GM21360 (cell line): ENCODE measurements around the gene SLC2A9.

ENCODE experiments used
- ATAC-seq: cut with Tn5 transposase; IDR thresholded peaks from one replicate; pipeline ENCODE4 v1.9.1; 2021; ENCODE audit warnings: mild to moderate bottlenecking, moderate library complexity; ENCODE audit not compliant: unreplicated experiment

The SLC2A9 gene

DNA sequence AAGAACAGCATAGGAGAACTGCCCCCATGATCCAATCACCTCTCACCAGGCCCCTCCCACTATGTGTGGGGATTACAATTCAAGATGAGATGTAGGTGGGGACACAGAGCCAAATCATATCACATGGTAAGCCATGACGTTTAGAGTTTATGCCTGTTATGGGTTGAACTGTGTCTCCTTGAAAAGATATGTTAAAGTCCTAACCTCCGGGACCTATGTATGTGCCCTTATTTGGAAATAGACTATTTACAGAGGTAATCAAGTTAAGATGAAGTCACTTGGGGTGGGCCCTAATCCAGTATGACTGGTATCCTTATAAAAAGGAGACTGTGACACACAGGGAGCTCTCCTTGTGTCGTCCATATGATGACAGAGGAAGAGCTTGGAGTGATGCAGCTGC is 25.2 kb upstream of the SLC2A9 start:
- ATAC-seq: no peak

DNA sequence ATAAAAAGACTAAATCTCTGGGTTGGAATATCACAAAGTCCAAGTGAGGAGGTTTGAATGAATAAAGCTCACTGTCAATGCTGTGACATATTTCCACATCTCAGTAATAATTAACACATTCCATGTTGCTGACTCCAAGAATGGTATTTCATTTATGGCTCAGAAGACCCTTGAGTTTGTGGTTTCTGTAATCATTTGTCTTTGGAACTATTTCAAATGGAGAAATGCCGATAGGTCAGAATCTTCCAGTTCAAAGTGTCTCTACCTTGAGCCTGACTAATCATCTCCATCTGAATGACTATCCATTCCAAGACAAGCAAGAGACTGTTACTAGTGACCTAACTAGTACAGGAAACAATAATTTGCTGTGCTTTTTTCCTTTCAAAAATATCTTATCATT is 24.2 kb upstream of the SLC2A9 start:
- ATAC-seq: no peak

DNA sequence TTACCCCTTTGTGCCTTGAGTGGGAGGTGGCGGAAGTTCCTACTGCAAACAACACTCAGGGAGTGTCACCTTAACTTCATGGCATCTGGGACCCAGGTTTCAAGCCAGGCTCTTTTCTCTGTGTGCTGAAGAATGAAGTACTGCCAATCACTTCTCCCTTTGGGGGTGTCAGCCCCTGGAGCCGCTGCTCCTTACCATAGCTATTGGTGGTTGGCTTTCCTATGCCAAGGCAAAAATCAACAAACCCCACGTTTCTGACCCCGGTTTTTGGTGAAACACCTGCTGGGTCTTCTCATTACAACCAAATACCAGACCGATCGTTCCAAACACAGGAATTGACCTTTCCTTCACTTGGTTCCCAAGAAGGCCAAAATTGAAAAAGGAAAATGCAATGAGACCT is 19.7 kb upstream of the SLC2A9 start:
- ATAC-seq: no peak

DNA sequence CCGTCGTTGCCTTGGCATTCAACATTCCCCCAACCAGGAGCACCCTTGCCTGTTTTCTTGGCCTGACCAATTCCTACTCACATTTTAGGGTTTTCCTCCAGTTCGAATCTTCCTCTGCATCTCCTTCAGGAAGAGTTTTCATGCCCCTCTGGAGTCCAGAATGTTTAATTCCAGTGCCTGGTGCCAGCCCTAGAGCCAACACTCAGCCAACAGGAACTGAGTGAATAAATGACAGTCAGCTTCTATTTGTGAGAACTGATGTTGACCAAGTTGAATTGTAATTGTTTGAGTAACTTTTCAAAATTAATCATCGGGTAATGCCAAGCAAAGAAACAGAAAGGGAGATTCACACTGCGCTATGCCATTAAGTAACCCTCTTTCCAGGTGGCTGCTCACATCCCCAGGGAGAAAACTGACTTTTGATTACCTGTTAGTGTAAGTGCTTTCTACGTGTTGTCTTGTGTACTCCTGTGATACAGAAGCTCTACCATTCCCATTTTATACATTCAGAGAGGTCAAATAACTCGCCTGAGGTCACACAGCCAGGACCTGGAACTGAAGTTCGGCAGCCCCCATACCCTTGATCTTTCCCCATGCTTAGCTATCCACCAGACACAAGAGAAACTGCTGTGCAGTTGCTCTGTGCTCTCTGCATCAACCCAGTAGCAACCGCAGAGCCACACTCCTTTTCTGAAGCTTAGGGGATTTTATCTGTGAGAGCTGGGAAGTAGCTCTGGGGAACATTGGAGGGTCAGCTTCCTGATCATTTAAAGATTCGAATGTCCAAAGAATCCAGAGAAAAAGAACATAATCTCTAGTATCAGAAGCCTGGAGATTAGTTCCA is 19.0 kb upstream of the SLC2A9 start:
- ATAC-seq: no peak

DNA sequence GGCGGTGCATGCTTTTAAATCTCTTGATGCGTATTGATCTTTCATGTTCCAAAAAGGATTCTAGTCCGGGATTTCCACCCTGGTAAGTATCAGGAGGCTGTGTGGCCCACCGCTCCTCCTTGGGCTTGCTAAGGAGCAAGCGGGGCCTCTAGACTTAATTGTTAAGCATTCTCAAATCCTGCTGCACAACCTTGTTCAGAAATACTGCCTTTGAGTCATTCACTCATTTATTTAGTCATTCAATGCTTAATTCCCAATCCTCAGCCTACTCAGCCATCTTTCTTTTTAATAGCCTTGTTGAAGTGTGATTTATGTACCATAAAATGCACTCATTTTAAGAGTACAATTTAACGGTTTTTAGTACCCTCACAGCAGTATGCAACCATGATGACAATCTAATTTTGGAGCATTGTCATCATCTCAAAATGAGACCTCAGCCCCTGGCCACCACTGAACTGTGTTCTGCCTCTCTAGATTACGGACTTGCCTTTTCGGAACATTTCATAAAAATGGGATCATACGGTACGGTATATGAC is 15.6 kb upstream of the SLC2A9 start:
- no peak for ATAC-seq

DNA sequence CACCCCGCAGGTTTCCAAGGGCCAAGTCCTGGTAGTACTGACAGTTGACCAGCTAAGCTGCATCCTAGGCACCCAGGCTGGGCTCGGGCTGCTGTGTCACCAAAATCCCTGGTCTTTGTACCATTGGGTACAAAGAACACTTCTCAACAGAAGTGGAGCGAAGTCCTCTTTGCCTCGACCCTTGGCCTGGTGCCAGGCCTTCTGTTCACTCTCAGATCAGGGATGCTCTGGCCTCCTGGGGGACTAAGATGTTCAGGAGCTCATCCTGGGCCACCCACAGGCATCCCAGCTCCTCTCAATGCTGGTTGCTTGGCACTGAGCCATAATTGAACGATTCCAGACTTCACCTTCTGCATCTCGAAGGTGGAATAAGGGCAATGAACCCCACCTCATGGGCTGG is 13.8 kb upstream of the SLC2A9 start:
- ATAC-seq: no peak

DNA sequence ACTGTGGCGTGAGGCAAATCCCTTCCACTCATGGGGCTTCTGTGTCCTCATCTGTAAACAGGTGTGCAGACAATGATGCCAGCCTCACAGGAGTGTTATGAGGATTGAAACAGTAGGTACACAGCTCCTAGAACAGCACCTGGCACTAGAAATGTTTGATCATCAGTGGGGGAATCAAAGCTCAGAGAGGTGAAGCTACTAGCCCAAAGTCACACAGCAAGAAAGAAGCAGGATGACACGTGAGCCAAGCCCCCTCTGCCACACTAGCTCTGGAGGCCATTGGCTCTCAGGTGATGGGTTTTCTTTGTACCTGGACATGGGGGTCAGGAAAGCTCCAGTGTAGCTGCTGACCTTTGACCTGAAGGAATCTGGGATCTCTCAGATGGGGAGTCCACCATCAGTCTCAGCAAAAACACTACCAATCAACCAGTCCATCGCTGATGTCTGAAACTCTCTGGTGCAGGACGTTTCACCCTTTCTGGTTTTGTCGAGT is 13.4 kb upstream of the SLC2A9 start:
- ATAC-seq: no peak

DNA sequence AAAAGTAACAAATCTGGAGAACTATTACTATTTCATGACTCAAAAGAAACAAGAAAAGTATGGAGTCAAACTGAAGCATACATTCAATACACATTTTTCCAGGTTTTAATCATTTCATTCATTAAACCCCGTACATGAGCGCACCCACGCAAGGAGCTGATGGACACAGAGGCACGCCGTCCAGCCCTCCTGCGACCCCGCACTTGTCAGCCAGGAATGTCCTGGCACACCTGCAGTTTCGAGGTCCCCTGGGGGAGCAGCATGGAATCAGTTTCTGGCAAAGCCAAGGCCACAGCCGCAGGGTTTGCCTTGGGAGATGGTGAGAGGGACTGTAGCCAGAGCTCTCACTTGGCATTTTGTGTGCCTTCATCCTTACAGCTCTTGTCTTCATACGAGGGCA is 12.8 kb upstream of the SLC2A9 start:
- ATAC-seq: no peak

DNA sequence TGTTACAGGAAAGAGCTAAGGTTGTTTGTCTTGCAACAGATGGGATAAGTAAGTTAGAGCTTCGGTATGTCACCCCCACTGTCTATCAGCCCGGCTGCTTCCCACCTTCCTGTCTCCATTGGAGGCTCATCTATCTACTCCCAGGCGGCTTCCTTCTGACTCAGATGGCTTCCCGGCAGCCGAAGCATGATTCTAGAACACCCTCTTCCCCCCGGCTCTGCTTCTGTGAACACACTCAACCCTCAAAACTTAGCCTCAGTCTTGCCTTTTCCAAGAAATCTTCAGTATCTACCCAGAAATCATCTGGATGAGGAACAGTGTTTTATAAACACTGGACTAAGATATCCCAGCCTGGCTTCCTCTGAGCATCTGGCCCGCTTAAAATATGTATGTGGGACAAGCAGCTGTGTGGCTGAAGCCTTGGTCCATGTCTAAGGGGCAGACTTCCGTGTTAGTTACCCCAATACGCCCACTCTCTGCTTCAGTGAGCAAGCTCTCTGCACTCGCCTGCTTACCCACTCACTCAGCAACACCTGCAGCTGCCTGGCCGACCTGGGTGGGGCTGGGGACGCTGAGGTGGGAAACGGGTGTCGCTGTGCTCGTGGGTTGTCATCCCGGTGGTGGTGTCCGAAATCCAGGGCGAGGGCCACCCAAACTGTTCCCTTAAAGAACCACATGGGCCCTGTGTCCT is 12.0 kb upstream of the SLC2A9 start:
- ATAC-seq: peak; percentile 60

DNA sequence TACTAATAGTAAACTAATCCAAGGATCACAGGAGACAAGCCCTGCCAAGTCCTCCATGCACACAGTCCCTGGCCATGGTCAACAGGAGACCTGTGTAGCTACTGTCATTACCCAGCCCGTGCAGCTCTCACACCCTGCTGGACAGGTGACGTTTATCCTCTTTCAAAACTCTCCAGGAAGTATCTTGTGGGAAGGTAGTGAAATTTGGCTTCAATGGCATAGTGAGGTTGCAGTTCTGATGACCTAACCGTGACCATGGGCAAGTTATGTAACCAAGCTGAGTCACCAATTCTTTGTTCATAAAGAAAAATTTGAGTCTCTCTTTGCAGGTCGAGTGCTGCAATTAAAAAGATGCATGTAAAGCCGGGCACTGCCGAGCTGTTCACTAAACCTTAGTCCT is 11.3 kb upstream of the SLC2A9 start:
- no peak for ATAC-seq

DNA sequence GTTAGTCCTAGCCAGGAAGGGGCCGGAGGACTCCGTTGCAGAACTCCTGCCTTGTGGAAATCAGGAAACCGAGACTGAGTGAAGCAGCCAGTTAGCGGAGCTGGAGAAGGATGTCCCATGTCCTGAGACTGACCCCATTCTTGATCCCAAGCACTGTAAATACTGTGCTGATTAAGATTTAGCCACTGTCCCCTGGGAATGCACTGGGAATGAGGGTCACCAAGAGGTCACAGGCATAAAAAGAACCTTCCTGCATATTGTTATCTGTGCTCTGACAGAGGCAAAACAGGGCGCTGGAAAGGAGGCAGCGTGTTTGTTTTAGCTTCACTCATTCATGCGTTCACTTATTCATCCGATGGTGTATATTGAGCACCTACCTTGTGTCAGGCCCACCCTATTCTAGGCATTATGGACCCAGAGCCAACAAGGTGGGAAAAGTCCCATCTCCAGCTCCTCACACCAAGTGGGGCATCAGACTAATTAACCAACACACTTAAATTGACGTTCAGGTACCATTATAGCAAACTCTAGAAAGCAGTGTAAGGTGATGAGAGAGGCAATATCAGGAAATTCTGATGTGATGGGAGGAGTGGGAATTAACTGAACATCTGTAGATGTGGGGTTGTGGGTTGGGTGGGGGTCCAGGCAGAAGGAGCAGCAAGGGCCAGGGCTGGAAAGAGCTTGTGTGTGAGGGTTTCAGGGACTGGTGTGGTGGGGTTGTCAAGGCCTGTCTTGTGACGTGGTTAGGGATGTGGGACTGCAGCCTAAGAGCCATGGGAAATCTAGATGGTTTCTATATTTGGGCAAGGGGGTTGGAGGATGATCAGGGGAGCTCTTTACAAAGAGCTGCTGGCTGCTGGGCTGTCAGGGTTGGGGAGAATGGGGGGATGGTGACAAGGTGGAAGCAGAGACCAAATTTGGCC is 10.6 kb upstream of the SLC2A9 start:
- no peak for ATAC-seq

DNA sequence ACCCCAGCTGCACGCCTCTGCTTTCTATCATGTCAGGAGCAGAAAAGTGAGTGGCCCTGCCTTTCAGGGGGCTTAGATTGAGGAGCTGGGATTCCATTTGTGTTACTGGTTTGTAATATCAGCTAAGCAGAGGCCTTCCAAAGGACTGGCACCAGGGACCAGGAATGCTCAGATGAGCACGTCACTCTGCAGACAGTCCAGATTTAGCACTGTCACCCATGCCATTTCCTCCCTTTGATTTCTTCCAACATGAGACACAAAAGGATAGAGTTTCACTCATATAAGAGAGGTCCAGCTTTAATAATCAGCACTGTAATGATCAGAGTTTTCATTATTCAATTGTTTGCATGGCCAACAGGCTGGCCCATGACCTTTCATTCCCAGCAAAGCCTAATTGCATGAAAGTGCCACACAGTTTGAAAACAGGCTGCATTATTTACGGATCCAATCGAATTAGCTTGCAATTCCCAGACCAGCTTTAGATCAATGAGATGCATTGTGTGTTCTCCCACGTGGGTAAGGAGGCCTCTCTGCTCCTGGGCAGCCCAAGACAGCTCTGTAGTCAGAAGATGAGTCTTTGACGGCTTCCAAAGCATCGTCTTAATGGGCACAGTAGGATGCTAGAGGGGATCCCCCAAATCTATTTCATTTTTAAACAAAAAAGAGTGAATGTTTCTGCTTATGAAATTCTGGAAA is 9.8 kb upstream of the SLC2A9 start:
- no peak for ATAC-seq

DNA sequence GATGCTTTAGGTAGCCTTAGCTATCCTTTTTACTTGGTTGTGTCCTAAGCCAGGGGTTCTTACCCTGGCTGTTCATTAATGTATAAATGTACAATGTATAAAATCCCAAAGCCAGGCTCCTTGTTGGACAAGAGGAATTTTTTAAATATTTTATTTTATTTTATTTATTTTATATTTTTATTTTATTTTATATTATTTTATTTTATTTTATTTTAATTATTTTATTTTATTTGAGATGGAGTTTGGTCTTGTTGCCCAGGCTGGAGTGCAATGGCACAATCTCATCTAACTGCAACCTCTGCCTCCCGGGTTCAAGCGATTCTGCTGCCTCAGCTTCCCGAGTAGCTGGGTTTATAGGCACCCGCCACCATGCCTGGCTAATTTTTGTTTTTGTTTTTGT is 8.1 kb upstream of the SLC2A9 start:
- ATAC-seq: no peak

DNA sequence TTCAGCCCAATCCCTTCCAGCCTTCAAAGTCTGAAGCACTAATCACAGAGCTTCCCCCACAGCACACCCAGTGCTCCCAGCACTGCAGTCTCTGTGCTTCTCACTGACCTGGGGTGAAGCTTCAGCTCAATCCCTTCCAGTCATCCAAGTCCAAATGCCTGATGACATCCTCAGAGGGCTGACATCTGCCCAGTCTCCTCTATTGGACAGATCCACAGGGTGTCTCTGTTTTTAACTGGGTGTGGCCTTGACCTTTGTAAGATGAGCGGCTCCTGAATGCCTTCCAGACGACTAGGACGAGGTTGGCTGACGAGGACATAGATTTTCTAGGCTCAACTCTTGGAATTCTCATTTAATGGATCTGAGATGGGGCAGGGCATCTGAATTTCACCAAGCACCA is 7.6 kb upstream of the SLC2A9 start:
- ATAC-seq: no peak

DNA sequence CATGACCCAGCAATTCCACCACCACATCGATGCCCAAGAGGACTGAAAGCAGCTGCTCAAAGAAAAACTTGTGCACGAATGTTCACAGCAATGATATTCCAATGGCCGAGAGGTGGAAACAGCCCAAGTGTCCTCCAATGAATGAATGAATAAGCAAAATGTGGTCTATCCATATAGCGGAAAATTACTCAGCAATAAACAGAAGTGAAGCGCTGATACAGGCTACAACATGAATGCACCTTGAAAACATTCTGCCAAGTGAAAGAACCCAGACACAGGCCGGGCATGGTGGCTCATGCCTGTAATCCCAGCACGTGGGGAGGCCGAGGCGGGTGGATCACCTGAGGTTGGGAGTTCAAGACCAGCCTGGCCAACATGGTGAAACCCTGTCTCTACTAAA is 5.2 kb upstream of the SLC2A9 start:
- no peak for ATAC-seq

DNA sequence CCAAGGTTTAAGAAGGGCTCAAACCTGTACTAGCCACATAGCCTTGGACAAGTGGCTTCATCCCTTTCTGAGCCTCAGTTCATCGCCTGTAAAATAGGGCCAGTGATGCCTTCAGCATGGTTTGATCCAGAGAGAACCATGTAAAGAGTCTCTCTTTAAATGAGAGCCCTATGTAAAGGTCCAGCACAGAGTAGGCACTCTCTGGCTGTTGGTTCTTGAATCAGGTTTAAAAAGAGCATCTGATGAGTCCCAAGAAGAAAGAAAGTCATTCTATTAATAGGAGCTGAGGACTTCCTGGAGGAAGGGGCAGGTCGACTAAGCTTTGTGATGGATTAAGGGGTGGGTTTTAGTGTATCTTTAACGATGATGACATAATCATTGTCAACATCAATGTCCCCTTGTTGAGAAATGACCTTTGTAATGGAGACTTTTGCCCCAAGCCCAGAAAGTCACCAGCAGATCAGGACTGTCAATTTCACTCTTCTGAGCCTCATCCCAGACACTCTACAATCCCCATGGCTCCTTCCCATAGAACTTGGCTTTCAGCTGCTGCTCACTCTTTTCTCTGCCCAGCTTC is 4.0 kb upstream of the SLC2A9 start:
- ATAC-seq: no peak

DNA sequence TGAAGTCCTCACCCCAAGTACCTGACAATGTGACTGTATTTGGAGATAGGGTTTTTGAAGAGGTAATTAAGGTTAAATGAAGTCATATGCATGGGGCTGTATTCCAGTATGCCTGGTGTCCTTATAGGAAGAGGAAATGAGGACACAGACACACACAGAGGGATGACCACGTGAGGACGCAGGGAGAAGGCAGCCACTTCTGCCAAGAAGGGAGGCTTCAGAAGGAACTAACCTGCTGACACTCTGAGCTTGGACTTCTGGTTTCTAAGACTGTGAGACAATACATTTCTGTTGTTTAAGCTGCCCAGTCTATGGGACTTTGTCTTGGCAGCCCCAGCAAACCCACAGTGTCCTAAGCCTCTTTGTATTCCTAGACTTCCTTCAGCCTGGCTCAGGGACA is 3.0 kb upstream of the SLC2A9 start:
- ATAC-seq: no peak

DNA sequence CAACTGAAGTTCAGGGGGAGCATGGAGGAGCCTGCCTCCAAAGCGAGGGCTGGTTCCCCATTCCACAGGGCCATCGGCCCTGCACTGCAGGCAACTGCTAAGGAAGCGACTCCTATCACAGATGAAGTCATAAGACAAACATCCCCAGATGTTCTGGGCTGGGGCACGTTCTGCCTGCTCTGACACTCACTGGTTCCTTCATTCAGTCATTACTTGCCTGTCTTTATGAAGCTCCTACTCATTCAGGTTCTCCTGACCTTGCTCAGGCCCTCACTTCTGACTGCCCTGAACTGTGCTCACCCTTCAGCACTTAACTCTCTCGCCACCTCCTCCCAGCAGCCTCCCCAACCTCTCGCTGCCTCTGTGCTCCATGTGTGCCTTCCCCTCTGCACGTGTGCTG is 2.5 kb upstream of the SLC2A9 start:
- ATAC-seq: no peak

DNA sequence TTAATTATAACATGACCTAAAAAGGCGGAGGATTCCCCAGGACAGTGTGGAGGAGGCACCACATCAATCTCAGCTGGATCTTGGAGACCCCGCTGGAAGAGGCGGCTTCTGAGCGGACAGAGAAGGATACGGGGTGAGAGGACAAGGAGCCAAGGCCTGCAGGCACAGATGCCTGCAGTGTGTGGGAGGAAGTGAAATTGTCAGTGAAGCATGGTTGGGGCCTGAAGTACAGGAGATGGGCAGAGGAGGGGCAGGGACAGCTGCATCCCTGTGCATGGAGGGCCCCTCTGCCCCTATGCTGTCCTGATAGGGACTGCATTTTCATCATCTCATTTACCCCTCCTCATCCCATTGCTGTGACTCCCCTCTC is 1.7 kb upstream of the SLC2A9 start:
- ATAC-seq: no peak

DNA sequence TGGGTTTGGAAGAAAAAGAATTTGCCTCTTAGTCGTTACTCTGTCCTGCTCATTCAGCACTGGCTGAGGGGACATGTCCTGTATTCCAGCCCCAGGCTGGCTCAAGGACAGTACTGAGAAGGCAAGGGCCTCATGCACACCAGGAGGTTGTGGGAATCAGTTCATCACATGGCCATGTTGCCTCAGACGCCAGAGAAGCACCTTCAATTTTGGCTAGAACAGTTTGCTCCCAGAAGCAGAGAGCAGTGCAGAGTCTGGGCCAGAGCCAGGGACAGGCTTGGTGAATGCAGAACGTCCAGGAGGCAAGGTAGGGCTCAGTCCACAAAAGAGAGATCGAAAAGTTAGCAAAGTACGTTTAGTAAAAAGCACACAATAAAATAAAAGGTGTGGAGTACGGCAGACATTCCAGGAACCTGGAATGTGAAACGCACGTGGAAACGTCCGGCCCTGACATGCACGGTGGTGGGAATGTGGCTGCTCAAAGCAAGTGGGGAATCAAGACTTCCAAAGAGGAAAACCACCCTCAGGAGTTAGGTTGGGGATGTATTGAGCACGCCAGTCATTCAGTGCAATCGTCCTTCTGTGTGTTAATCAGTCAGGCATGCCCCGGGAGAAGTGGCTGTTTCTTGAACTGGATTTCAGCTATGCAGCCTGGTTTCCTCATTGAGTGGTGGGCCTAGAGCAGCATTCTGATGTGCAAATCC is 1.2 kb upstream of the SLC2A9 start:
- no peak for ATAC-seq
